ENCODE data around the gene YAE1.

YAE1 gene

GRCh38 chr7:39553436-39553835 lies 12.8 kb upstream of the YAE1 start:
- TF ChIP-seq CTCF (IDR thresholded peaks at IDR 0.05; ENCODE audit: extremely low read depth, missing control alignments): no peak
- DNase-seq (ENCODE audit: low spot score): no peak

GRCh38 chr7:39554583-39555165 lies 11.5 kb upstream of the YAE1 start:
- no peak for DNase-seq (ENCODE audit: low spot score)
- no peak for TF ChIP-seq CTCF (IDR thresholded peaks at IDR 0.05; ENCODE audit: extremely low read depth, missing control alignments)

GRCh38 chr7:39557222-39557621 lies 9.0 kb upstream of the YAE1 start:
- no peak for DNase-seq (ENCODE audit: low spot score)
- TF ChIP-seq CTCF (IDR thresholded peaks at IDR 0.05; ENCODE audit: extremely low read depth, missing control alignments): no peak

- no peak for DNase-seq (ENCODE audit: low spot score)
- TF ChIP-seq CTCF (IDR thresholded peaks at IDR 0.05; ENCODE audit: extremely low read depth, missing control alignments): no peak
Observed at GRCh38 chr7:39557911-39558310, 8.3 kb upstream of the YAE1 start.

GRCh38 chr7:39560408-39560807 lies 5.8 kb upstream of the YAE1 start:
- DNase-seq (ENCODE audit: low spot score): no peak
- TF ChIP-seq CTCF (IDR thresholded peaks at IDR 0.05; ENCODE audit: extremely low read depth, missing control alignments): no peak

GRCh38 chr7:39560997-39561396 lies 5.2 kb upstream of the YAE1 start:
- TF ChIP-seq CTCF (IDR thresholded peaks at IDR 0.05; ENCODE audit: extremely low read depth, missing control alignments): no peak
- no peak for DNase-seq (ENCODE audit: low spot score)

GRCh38 chr7:39565538-39565937 lies 666 bp upstream of the YAE1 start:
- TF ChIP-seq CTCF (IDR thresholded peaks at IDR 0.05; ENCODE audit: extremely low read depth, missing control alignments): no peak
- DNase-seq (ENCODE audit: low spot score): no peak

Measured in GM20000 (cell line).